HEK293T (cell line): ENCODE data around the gene ACSF2.
"Not testable (repeated sequence)": the region's sequence is repeated elsewhere in the genome, so short reads cannot be mapped to it uniquely, and the experiment has no call there.

Source experiments
- CTCF ChIA-PET: fragments of 350-600 bp; formaldehyde crosslinking; extraction: SDS; loops from one replicate; lab custom pipeline; 2021; ENCODE audit warnings: antibody characterized with exemption, inconsistent platforms; lab: Yijun Ruan, JAX
- POLR2A ChIA-PET: fragments of 350-600 bp; formaldehyde crosslinking; extraction: SDS; loops from one replicate; lab custom pipeline; 2020; ENCODE audit warnings: antibody characterized with exemption, inconsistent platforms; lab: Yijun Ruan, JAX
- DNase-seq: peaks from one replicate; pipeline ENCODE4 v3.0.0; 2012; ENCODE audit warnings: mixed read lengths; ENCODE audit errors: extremely low spot score
- ARNT ChIP-seq: fragments of 450-650 bp; IDR thresholded peaks from 2 replicates; pipeline ENCODE4 v1.6.1; 2017; ENCODE audit warnings: mild to moderate bottlenecking
- BHLHE40 ChIP-seq: fragments of 450-650 bp; IDR thresholded peaks from 2 replicates; pipeline ENCODE4 v1.6.1; 2016; ENCODE audit warnings: mild to moderate bottlenecking, moderate library complexity, borderline replicate concordance
- CTBP1 ChIP-seq: fragments of 450-650 bp; IDR thresholded peaks from 2 replicates; pipeline ENCODE4 v1.6.1; 2016; ENCODE audit warnings: borderline replicate concordance
- ELF4 ChIP-seq: fragments of 450-650 bp; IDR thresholded peaks from 2 replicates; pipeline ENCODE4 v1.6.1; 2017; ENCODE audit warnings: antibody characterized with exemption
- FOXA1 ChIP-seq: fragments of 450-650 bp; IDR thresholded peaks from 2 replicates; pipeline ENCODE4 v1.6.1; 2016; ENCODE audit warnings: mild to moderate bottlenecking
- FOXK2 ChIP-seq: fragments of 450-650 bp; IDR thresholded peaks from 2 replicates; pipeline ENCODE4 v1.6.1; 2016; ENCODE audit warnings: mild to moderate bottlenecking
- FOXM1 ChIP-seq: fragments of 450-650 bp; IDR thresholded peaks from 2 replicates; pipeline ENCODE4 v1.6.1; 2017; ENCODE audit warnings: mild to moderate bottlenecking, borderline replicate concordance
- HDGF ChIP-seq: fragments of 450-650 bp; IDR thresholded peaks from 2 replicates; pipeline ENCODE4 v1.6.1; 2017; ENCODE audit warnings: antibody characterized with exemption, borderline replicate concordance
- L3MBTL2 ChIP-seq: fragments of 450-650 bp; conservative IDR thresholded peaks from 2 replicates; pipeline ENCODE4 v1.6.1; 2016; ENCODE audit warnings: mild to moderate bottlenecking
- LEF1 ChIP-seq: fragments of 450-650 bp; IDR thresholded peaks from 2 replicates; pipeline ENCODE4 v1.6.1; 2017; ENCODE audit warnings: mild to moderate bottlenecking, borderline replicate concordance
- NFRKB ChIP-seq: fragments of 450-650 bp; IDR thresholded peaks from 2 replicates; pipeline ENCODE4 v1.6.1; 2016; ENCODE audit warnings: mild to moderate bottlenecking, moderate library complexity
- SP1 ChIP-seq: fragments of 450-650 bp; IDR thresholded peaks from 2 replicates; pipeline ENCODE4 v1.6.1; 2017
- SUZ12 ChIP-seq: fragments of 450-650 bp; IDR thresholded peaks from 2 replicates; pipeline ENCODE4 v1.6.1; 2016; ENCODE audit warnings: mild to moderate bottlenecking
- TARDBP ChIP-seq: fragments of 450-650 bp; IDR thresholded peaks from 2 replicates; pipeline ENCODE4 v1.6.1; 2016
- ZNF384 ChIP-seq: fragments of 450-650 bp; IDR thresholded peaks from 2 replicates; pipeline ENCODE4 v1.6.1; 2016
- TF ChIP-seq, protein P1 (sequence below): fragments of 450-650 bp; IDR thresholded peaks from 2 replicates; pipeline ENCODE4 v1.6.1; 2016

The ACSF2 gene

DNA sequence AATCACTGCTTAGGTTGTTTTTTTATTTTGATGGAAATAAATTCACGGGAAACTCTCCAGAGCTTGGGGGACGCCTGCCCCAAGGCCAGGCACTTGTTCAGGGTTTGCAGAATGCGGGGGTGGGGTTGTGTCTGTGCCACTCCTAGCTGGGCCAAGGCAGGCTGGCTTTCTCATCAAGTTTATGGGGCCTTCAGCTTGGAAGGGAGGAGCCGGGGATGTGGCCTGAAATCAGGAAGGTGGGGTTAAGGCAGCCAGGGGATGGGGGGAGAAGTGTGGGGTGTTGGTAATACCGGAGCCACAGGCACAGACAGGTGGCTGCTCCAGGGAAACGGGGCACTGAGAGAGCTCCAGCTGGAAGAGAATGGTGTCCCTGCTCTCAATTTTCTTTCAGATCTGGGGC, 44.4 kb downstream of the ACSF2 start:
- no peak for DNase-seq
- CTCF ChIA-PET = no interaction called here
- TF ChIP-seq CTBP1 (no peak), FOXA1 (no peak), TARDBP (no peak)
- TF ChIP-seq, protein P1, sequence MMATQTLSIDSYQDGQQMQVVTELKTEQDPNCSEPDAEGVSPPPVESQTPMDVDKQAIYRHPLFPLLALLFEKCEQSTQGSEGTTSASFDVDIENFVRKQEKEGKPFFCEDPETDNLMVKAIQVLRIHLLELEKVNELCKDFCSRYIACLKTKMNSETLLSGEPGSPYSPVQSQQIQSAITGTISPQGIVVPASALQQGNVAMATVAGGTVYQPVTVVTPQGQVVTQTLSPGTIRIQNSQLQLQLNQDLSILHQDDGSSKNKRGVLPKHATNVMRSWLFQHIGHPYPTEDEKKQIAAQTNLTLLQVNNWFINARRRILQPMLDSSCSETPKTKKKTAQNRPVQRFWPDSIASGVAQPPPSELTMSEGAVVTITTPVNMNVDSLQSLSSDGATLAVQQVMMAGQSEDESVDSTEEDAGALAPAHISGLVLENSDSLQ = no peak
- POLR2A ChIA-PET = no interaction called here

DNA sequence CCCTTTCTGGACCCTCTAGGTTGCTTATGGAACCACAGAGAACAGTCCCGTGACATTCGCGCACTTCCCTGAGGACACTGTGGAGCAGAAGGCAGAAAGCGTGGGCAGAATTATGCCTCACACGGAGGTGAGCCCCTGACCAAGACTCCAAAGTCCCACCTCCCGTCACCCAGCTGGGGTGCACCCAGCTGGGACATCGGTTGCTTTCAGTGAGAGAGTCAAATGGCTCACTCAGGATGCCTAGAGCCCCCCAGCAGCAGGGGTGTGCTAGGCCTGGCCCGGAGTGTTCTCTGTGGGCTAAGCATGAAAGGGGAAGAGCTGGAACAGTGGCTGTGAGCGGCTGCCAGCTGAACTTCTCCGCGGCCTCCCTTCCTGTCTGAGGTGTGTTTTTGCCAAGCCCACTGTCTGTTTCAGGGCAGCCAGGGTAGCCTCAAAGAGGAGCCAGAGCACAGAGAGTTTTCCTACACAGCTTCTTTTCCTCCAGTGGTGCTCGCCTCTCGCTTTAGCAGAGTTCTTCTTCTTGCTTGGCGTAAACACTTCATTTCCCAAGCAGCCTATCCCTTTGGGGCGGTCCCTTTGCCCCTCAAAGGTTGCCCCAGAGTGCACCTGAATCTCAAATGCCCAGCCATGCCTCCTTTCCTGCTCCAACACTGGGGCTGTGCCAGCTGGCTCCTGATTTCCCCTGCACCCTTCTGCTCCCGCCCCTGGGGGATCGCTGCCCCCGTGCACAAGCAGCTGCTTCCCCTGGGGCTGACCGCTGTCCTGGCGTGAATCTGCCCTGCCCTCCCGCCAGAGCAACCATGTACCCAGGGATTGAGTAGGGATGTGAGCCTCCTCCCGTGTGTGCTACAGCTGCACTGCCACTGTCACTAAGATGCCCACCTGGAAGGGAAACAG, 45.2 kb downstream of the ACSF2 start:
- CTCF ChIA-PET = interaction anchor here (0.8 to 1.6 kb wide), 4 partner anchors 13 to 125 kb away, joined by 3 to 6 read pairs (median 4); no protein-coding TSS in a partner anchor
- no peak for TF ChIP-seq FOXM1
- no peak for TF ChIP-seq L3MBTL2
- TF ChIP-seq NFRKB = no peak
- no peak for TF ChIP-seq FOXK2
- TF ChIP-seq SP1 = no peak
- TF ChIP-seq ARNT = no peak
- no peak for TF ChIP-seq ELF4
- TF ChIP-seq, protein P1 = no peak
- TF ChIP-seq HDGF = no peak
- no peak for TF ChIP-seq ZNF384
- TF ChIP-seq TARDBP = no peak
- TF ChIP-seq BHLHE40 = no peak
- no peak for TF ChIP-seq CTBP1
- POLR2A ChIA-PET = interaction anchor here (1.4 kb wide), 1 partner anchor 74 kb away, joined by 3 read pairs; the partner anchor contains the start of gene LRRC59

DNA sequence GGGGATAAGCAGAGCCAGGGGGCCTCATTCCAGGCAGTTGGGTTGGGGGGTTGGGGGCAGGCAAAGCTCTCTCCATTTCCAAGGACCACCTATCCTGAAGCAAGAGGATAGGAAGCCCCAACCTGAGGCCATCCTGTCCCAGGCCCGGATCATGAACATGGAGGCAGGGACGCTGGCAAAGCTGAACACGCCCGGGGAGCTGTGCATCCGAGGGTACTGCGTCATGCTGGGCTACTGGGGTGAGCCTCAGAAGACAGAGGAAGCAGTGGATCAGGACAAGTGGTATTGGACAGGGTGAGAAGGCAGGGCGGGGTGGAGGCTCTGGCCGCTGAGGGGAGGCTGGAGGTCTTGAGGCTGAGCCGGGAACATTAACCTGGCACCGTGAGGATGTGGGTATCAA, 46.3 kb downstream of the ACSF2 start:
- TF ChIP-seq ZNF384 (no peak), CTBP1 (no peak), FOXA1 (no peak), NFRKB (no peak), HDGF (no peak), ELF4 (no peak), ARNT (no peak), FOXK2 (no peak), BHLHE40 (no peak), FOXM1 (no peak), TARDBP (no peak), SP1 (no peak), LEF1 (no peak), SUZ12 (no peak)
- POLR2A ChIA-PET = interaction anchor here (1.9 kb wide), 1 partner anchor 75 kb away, joined by 8 read pairs; the partner anchor contains the start of gene LRRC59
- CTCF ChIA-PET = interaction anchor here (0.8 to 1.8 kb wide), 8 partner anchors 13 to 126 kb away, joined by 3 to 6 read pairs (median 4); no protein-coding TSS in a partner anchor
- DNase-seq = no peak

More for the DNA sequence above, 45.2 kb downstream of the ACSF2 start:
- no peak for DNase-seq

DNA sequence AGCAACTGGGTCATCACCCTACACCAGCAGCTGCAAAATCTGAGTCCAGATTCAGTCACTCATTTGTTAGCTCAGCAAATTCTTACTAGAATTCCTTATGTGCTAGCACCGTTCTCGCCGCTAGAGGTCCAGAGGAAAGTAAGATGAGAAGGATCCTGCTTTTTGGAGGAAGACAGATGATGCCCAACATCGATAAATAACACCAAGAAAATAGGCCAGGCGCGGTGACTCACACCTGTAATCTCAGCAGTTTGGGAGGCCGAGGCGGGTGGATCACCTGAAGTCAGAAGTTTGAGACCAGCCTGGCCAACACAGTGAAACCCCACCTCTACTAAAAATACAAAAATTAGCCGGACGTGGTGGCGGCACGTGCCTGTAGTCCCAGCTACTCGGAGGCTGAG, 46.7 kb downstream of the ACSF2 start:
- ChIA-PET POLR2A (interaction anchor here (1.9 kb wide), 1 partner anchor 75 kb away, joined by 8 read pairs; the partner anchor contains the start of gene LRRC59), CTCF (interaction anchor here (0.6 to 1.8 kb wide), 9 partner anchors 10 to 619 kb away, joined by 3 to 7 read pairs (median 5); no protein-coding TSS in a partner anchor)
- not testable (repeated sequence) for DNase-seq

DNA sequence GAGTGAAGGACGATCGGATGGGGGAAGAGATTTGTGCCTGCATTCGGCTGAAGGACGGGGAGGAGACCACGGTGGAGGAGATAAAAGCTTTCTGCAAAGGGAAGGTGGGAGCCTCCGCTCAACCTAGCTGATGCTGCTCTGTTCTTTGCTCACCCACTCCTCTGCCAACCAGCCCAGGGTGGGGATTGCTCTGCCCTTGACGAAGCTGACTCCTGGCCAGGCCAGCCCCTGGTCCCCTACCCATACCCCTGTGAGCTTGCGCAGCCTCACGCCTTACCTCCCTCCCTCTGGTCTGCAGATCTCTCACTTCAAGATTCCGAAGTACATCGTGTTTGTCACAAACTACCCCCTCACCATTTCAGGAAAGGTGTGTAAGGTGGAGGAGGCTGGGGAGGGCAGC, 47.9 kb downstream of the ACSF2 start:
- DNase-seq = no peak
- CTCF ChIA-PET = interaction anchor here (0.7 to 1.4 kb wide), 3 partner anchors 9 to 77 kb away, joined by 3 to 7 read pairs (median 3); no protein-coding TSS in a partner anchor
- no peak for TF ChIP-seq ARNT
- TF ChIP-seq TARDBP = no peak
- no peak for TF ChIP-seq FOXA1
- TF ChIP-seq HDGF = no peak
- no peak for TF ChIP-seq SUZ12
- TF ChIP-seq ZNF384 = no peak
- TF ChIP-seq FOXK2 = no peak
- POLR2A ChIA-PET = interaction anchor here (1.9 kb wide), 1 partner anchor 76 kb away, joined by 8 read pairs; the partner anchor contains the start of gene LRRC59

DNA sequence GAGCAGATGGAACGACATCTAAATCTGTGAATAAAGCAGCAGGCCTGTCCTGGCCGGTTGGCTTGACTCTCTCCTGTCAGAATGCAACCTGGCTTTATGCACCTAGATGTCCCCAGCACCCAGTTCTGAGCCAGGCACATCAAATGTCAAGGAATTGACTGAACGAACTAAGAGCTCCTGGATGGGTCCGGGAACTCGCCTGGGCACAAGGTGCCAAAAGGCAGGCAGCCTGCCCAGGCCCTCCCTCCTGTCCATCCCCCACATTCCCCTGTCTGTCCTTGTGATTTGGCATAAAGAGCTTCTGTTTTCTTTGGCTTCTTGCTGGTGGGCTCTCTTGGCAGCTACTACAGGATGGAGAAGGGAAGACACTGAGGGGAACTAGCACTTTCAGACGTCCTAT, 48.5 kb downstream of the ACSF2 start:
- ChIA-PET POLR2A (no interaction called here), CTCF (interaction anchor here (0.6 to 1.4 kb wide), 2 partner anchors 31 to 77 kb away, joined by 3 read pairs; no protein-coding TSS in a partner anchor)
- DNase-seq = no peak
- TF ChIP-seq FOXA1 = no peak
- TF ChIP-seq LEF1 = no peak
- no peak for TF ChIP-seq HDGF
- TF ChIP-seq FOXK2 = no peak
- TF ChIP-seq ELF4 = no peak
- no peak for TF ChIP-seq TARDBP
- no peak for TF ChIP-seq L3MBTL2
- no peak for TF ChIP-seq ARNT
- no peak for TF ChIP-seq SUZ12
- TF ChIP-seq CTBP1 = no peak
